ENCODE results near the gene DEPP1.
A peak's percentile ranks its signal among the peaks of the same experiment; 100 is the strongest.

The DEPP1 gene

GRCh38 chr10:45004661-45005060, 26.1 kb upstream of the DEPP1 start:
- H3K4me3 ChIP-seq (ENCODE audit: low read length): no peak overlapping the region
- no peak for TF ChIP-seq CTCF (IDR thresholded peaks at IDR 0.05; ENCODE audit: insufficient read depth, low read depth, low read length, missing control alignments)
- no peak for DNase-seq (ENCODE audit: low read depth)

- no peak for DNase-seq (ENCODE audit: low read depth)
- TF ChIP-seq CTCF (IDR thresholded peaks at IDR 0.05; ENCODE audit: insufficient read depth, low read depth, low read length, missing control alignments): no peak
- H3K4me3 ChIP-seq (ENCODE audit: low read length): no peak overlapping the region
Measured at GRCh38 chr10:45003432-45004000, 24.9 kb upstream of the DEPP1 start.

GRCh38 chr10:45001381-45002148, 23.0 kb upstream of the DEPP1 start:
- peak; percentile 21 for TF ChIP-seq CTCF (IDR thresholded peaks at IDR 0.05; ENCODE audit: insufficient read depth, low read depth, low read length, missing control alignments)
- H3K4me3 ChIP-seq (ENCODE audit: low read length): peak overlapping the region; percentile 58
- DNase-seq (ENCODE audit: low read depth): peak; percentile 78

GRCh38 chr10:45000752-45001380, 22.3 kb upstream of the DEPP1 start, which contains the start of gene ZNF22:
TSS of gene ZNF22 (plus strand) at chr10:45000923. CDS start at chr10:45003369, 2,446 bp downstream.
- DNase-seq (ENCODE audit: low read depth): peak; percentile 47
- peak within 1 kb of the TSS; percentile 58 for H3K4me3 ChIP-seq (ENCODE audit: low read length)
- no peak for TF ChIP-seq CTCF (IDR thresholded peaks at IDR 0.05; ENCODE audit: insufficient read depth, low read depth, low read length, missing control alignments)

GRCh38 chr10:45000138-45000751, 21.6 kb upstream of the DEPP1 start:
- H3K4me3 ChIP-seq (ENCODE audit: low read length): peak overlapping the region; percentile 17
- DNase-seq (ENCODE audit: low read depth): no peak
- TF ChIP-seq CTCF (IDR thresholded peaks at IDR 0.05; ENCODE audit: insufficient read depth, low read depth, low read length, missing control alignments): no peak

GRCh38 chr10:44998146-44998631, 19.6 kb upstream of the DEPP1 start:
- no peak for TF ChIP-seq CTCF (IDR thresholded peaks at IDR 0.05; ENCODE audit: insufficient read depth, low read depth, low read length, missing control alignments)
- no peak overlapping the region for H3K4me3 ChIP-seq (ENCODE audit: low read length)

More at GRCh38 chr10:44998146-44998631, 19.6 kb upstream of the DEPP1 start:
- no peak for DNase-seq (ENCODE audit: low read depth)
